ENCODE data around the gene GNS. TPM values are rescaled to one million over a fixed set of nuclear protein-coding genes. Genes with fewer than 3 reads are reported as not detected.

The GNS gene
- total RNA-seq, 2 donors from 2014 or later: 47.5 to 67.6 TPM

DNA sequence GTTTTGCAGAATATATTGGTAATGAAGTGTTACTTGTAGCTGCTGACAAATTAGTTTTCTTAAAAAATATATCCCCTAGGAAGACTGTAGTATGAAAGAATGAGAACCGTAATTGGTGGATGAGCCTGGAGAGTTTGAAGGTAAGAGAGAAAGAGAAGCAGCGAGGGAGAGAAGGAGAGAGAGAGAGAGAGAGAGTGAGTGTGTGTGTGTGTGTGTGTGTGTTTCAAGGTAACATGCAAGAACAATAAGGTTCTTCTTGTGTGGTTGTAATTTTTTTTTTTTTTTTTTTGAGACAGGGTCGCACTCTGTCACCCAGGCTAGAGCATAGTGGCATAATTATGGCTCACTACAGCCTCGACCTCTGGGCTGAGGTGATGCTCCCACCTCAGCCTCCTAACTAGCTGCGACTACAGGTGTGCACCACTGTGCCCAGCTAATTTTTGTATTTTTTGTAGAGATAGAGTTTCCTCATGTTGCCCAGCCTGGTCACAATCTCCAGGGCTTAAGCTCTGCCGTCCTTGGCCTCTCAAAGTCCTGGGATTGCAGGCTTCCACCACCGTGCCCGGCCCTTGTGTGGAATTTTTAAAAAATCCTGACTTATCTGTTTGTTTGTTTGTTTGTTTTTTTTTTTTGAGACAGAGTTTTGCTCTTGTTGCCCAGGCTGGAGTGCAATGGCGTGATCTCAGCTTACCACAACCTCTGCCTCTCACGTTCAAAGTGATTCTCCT lies 75.2 kb downstream of the GNS start:
- Histone ChIP-seq H3K27ac (no peak overlapping the region), H3K4me3 (no peak overlapping the region), H3K36me3 (no peaks in the 10 kb centered on the region), H3K9me3 (no peaks in the 10 kb centered on the region), H3K27me3 (no peaks in the 10 kb centered on the region), H3K9ac (ENCODE audit: low read depth in 2 of 2, low read length in 2 of 2) (no peak overlapping the region), H3K4me1 (peaks cover 13% of the 10 kb centered on the region)
- intact Hi-C loops (cut with DNase I): no loop called here
- no peak for DNase-seq
- TF ChIP-seq, protein P1, sequence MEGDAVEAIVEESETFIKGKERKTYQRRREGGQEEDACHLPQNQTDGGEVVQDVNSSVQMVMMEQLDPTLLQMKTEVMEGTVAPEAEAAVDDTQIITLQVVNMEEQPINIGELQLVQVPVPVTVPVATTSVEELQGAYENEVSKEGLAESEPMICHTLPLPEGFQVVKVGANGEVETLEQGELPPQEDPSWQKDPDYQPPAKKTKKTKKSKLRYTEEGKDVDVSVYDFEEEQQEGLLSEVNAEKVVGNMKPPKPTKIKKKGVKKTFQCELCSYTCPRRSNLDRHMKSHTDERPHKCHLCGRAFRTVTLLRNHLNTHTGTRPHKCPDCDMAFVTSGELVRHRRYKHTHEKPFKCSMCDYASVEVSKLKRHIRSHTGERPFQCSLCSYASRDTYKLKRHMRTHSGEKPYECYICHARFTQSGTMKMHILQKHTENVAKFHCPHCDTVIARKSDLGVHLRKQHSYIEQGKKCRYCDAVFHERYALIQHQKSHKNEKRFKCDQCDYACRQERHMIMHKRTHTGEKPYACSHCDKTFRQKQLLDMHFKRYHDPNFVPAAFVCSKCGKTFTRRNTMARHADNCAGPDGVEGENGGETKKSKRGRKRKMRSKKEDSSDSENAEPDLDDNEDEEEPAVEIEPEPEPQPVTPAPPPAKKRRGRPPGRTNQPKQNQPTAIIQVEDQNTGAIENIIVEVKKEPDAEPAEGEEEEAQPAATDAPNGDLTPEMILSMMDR (IDR thresholded peaks at IDR 0.05): no peak

DNA sequence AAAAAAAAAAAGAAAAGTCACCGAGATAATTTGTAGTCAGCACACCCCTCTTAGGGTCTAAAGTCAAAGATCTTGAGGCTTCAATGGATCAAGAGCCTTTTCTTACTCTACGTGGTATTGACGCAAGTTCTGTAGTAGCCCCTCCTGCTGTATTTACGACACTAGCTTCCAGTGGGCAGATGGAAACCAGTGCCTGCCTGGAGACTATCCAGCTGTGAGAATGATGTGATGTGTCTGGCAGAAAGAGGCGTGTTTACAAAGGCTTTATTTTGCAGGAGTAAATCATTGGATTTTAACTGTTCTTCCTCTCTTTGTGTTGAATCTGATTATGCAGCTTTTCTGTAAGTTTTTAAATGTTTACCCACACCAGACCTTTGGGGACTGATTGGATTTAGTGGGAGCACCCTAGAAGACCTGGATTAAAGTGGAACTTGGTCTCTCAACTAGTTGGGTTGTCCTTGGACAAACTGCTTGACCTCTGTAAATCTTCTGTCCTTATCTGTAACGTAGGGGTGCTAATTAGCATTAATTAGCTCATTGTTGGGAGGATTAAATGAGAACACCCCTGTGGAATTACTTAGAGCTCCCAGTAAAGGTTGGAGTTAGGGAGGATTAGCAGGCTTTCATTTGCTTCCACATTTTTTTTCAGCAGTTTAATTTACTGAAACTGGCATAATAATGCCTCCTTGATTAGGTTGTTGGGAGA lies 76.5 kb downstream of the GNS start:
- Histone ChIP-seq H3K27me3 (no peaks in the 10 kb centered on the region), H3K9ac (ENCODE audit: low read depth in 2 of 2, low read length in 2 of 2) (no peak overlapping the region), H3K27ac (no peak overlapping the region), H3K4me3 (no peak overlapping the region), H3K36me3 (no peaks in the 10 kb centered on the region), H3K9me3 (no peaks in the 10 kb centered on the region), H3K4me1 (peaks cover 16% of the 10 kb centered on the region)
- TF ChIP-seq, protein P1 (IDR thresholded peaks at IDR 0.05): no peak
- intact Hi-C loops (cut with DNase I): no loop called here
- DNase-seq: no peak

DNA sequence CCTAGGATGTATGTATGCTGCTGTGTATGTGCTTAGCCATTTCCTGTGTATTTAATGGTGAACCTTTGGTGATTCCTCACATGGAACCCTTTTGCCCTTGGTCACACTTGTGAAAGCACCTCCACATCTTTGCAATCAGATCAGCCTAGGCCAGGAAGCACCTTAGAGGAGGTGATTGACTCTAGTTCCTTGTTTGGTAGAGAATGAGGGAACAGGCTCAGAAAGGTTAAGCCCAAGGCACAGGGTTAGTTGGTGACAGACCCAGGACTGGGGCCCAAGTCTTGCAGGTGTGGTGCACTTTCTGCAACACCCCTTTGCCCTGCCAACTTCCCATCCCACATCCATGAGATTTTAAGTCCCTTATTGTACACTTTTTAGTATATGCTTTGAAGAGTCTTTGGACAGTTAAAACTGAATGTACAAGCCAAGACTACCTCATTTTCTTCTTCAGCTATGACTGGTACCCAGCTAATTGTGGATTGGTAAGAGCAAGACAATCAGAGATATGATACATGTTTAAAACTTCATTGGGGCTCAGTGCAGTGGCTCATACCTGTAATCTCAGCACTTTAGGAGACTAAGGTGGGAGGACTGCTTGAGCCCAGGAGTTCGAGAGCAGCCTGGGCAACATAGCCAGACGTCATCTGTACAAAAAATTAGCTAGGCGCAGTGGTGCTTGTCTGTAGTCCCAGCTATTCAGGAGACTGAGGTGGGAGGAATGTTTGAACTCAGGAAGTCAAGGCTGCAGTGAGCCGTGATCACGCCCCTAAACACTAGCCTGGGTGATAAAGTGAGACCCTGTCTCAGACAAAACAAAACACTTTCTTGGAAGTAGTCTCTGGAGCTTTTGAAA lies 77.8 kb downstream of the GNS start:
- TF ChIP-seq, protein P1 (IDR thresholded peaks at IDR 0.05): no peak
- intact Hi-C loops (cut with DNase I): no loop called here
- DNase-seq: no peak
- Histone ChIP-seq H3K27ac (peak overlapping the region; percentile 24), H3K9me3 (no peaks in the 10 kb centered on the region), H3K9ac (ENCODE audit: low read depth in 2 of 2, low read length in 2 of 2) (no peak overlapping the region), H3K4me3 (no peak overlapping the region), H3K27me3 (no peaks in the 10 kb centered on the region), H3K4me1 (peaks cover 22% of the 10 kb centered on the region), H3K36me3 (no peaks in the 10 kb centered on the region)

DNA sequence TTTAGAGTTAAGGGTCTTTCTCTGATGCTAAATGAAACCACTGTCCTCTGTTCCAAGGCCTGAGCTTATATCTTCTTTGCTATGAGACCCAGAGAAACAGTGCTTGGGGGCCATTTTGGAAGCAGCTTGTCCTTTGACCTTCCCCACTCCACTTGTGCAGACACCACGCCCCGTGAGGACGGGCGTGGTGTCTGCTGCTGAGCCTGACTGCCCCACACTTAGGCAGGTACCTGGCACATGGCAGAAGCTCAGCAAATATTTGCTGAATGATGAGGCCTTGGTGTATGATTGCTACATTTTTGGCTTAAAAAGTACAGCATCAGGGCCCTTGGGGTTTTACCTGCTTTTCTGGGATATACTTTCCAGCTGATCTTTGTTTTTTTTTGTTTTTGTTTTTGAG lies 79.0 kb downstream of the GNS start:
- DNase-seq: peak; percentile 65
- no peaks in the 10 kb centered on the region for H3K27me3 ChIP-seq
- H3K9me3 ChIP-seq: no peaks in the 10 kb centered on the region
- TF ChIP-seq, protein P1 (IDR thresholded peaks at IDR 0.05): no peak
- H3K4me1 ChIP-seq: peaks cover 27% of the 10 kb centered on the region
- peak overlapping the region; percentile 88 for H3K27ac ChIP-seq
- no peaks in the 10 kb centered on the region for H3K36me3 ChIP-seq
- peak overlapping the region in 1 of 2 donors; percentile 68 for H3K9ac ChIP-seq (ENCODE audit: low read depth in 2 of 2, low read length in 2 of 2)
- no peak overlapping the region for H3K4me3 ChIP-seq
- intact Hi-C loops (cut with DNase I): no loop called here

DNA sequence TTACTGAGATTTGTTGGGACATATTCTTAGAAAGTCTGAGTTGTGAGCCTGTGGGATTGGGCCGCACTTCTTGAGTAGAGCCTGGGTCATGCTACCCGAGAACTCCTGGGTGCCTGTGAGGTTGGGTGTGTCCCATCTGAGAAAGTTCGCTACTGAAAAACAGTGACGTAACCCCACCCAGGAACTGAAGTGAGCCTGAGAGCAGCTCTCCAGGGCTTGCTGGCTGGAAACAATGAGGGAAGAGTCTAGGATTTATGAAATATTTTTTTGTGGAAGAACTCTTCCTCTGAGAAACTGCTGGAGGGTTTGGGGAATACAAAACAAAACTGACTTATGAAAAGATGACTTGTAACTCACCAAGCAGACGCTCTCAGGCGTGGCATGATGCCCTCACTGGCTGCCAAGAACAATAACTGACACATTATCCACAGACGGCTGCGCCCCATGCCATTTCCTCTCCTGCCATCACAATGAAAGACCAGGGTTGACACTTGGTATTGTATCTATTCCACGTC lies 79.7 kb downstream of the GNS start:
- Histone ChIP-seq H3K9me3 (no peaks in the 10 kb centered on the region), H3K27ac (peak overlapping the region; percentile 88), H3K36me3 (no peaks in the 10 kb centered on the region), H3K4me1 (peaks cover 31% of the 10 kb centered on the region), H3K9ac (ENCODE audit: low read depth in 2 of 2, low read length in 2 of 2) (peak overlapping the region; percentile 52 to 68), H3K4me3 (no peak overlapping the region), H3K27me3 (no peaks in the 10 kb centered on the region)
- peak; percentile 80 for DNase-seq
- intact Hi-C loops (cut with DNase I): loop anchor here (5.0 kb wide), 1 partner anchor 52 kb away; no protein-coding TSS in a partner anchor
- TF ChIP-seq, protein P1 (IDR thresholded peaks at IDR 0.05): no peak
